ENCODE data around the gene STAC. TPM values are rescaled to one million over a fixed set of nuclear protein-coding genes. Genes with fewer than 3 reads are reported as not detected.

STAC gene
- total and polyA plus RNA-seq, 4 donors, result 0.21 to 0.56 (median 0.39) TPM

- H3K9ac ChIP-seq (ENCODE audit: low read depth in 1 of 2, low read length in 2 of 2), result no peak overlapping the region
- 80% methylated on average over 4 of the region's 4 CpGs for WGBS
- H3K4me1 ChIP-seq (ENCODE audit: control insufficient read depth in 4 of 4, insufficient read depth in 4 of 4, low read length in 3 of 4), result no peaks in the 10 kb centered on the region
- peaks cover 0 to 5% (median 1%) of the 10 kb centered on the region in 4 donors for H3K27me3 ChIP-seq (ENCODE audit: control insufficient read depth in 4 of 4, insufficient read depth in 4 of 4, low read length in 3 of 4)
- H3K36me3 ChIP-seq (ENCODE audit: control insufficient read depth in 4 of 4, insufficient read depth in 3 of 4, low read depth in 1 of 4, low read length in 3 of 4), result no peaks in the 10 kb centered on the region
- H3K27ac ChIP-seq (ENCODE audit: low read depth in 1 of 2, low read length in 2 of 2), result no peak overlapping the region
- H3K4me3 ChIP-seq (ENCODE audit: low read depth in 1 of 3, low read length in 3 of 3), result no peak overlapping the region
- no peak for TF ChIP-seq HNF4G (IDR thresholded peaks at IDR 0.05)
- TF ChIP-seq JUND (IDR thresholded peaks at IDR 0.05), result no peak
- no peak for TF ChIP-seq RAD21 (IDR thresholded peaks at IDR 0.05)
- no peak for TF ChIP-seq YY1 (IDR thresholded peaks at IDR 0.05)
- TF ChIP-seq REST (IDR thresholded peaks at IDR 0.05), result no peak
- TF ChIP-seq MAX (IDR thresholded peaks at IDR 0.05), result no peak
- TF ChIP-seq EGR1 (IDR thresholded peaks at IDR 0.05; ENCODE audit: low read depth in 2 of 2), result no peak
- no peak for TF ChIP-seq GABPA (IDR thresholded peaks at IDR 0.05 in 1 of 2, conservative IDR thresholded peaks at IDR 0.05 in 1 of 2)
- TF ChIP-seq RXRA (IDR thresholded peaks at IDR 0.05), result no peak
- no peak for TF ChIP-seq SP1 (IDR thresholded peaks at IDR 0.05)
- no peak for TF ChIP-seq ZBTB33 (IDR thresholded peaks at IDR 0.05)
- H3K9me3 ChIP-seq (ENCODE audit: control insufficient read depth in 4 of 4, low read length in 3 of 4), result peaks cover 0 to 3% (median 0%) of the 10 kb centered on the region in 4 donors
- no peak for DNase-seq (ENCODE audit: low spot score)
Observed at GRCh38 chr3:36366308-36366707, 14.0 kb upstream of the STAC start.

GRCh38 chr3:36367912-36368573 is 12.3 kb upstream of the STAC start:
- WGBS, result 95% methylated on average over 3 of the region's 3 CpGs
- H3K27me3 ChIP-seq (ENCODE audit: control insufficient read depth in 4 of 4, insufficient read depth in 4 of 4, low read length in 3 of 4), result peaks cover 0 to 3% (median 0%) of the 10 kb centered on the region in 4 donors
- no peaks in the 10 kb centered on the region for H3K9me3 ChIP-seq (ENCODE audit: control insufficient read depth in 4 of 4, low read length in 3 of 4)
- H3K36me3 ChIP-seq (ENCODE audit: control insufficient read depth in 4 of 4, insufficient read depth in 3 of 4, low read depth in 1 of 4, low read length in 3 of 4), result no peaks in the 10 kb centered on the region
- no peak for TF ChIP-seq RXRA (IDR thresholded peaks at IDR 0.05)
- no peak for TF ChIP-seq GABPA (IDR thresholded peaks at IDR 0.05 in 1 of 2, conservative IDR thresholded peaks at IDR 0.05 in 1 of 2)
- TF ChIP-seq ZBTB33 (IDR thresholded peaks at IDR 0.05), result no peak
- no peak for TF ChIP-seq TAF1 (conservative IDR thresholded peaks at IDR 0.05)
- no peak for TF ChIP-seq EGR1 (IDR thresholded peaks at IDR 0.05; ENCODE audit: low read depth in 2 of 2)
- no peak for TF ChIP-seq HNF4G (IDR thresholded peaks at IDR 0.05)
- no peak for TF ChIP-seq CTCF (IDR thresholded peaks at IDR 0.05; ENCODE audit: low read depth, low read length, missing input control)
- no peak for TF ChIP-seq RAD21 (IDR thresholded peaks at IDR 0.05)
- TF ChIP-seq FOXA2 (IDR thresholded peaks at IDR 0.05), result no peak
- no peaks in the 10 kb centered on the region for H3K4me1 ChIP-seq (ENCODE audit: control insufficient read depth in 4 of 4, insufficient read depth in 4 of 4, low read length in 3 of 4)
- no peak for DNase-seq (ENCODE audit: low spot score)
- no peak overlapping the region for H3K4me3 ChIP-seq (ENCODE audit: low read depth in 1 of 3, low read length in 3 of 3)
- no peak overlapping the region for H3K9ac ChIP-seq (ENCODE audit: low read depth in 1 of 2, low read length in 2 of 2)
- no peak overlapping the region for H3K27ac ChIP-seq (ENCODE audit: low read depth in 1 of 2, low read length in 2 of 2)
